Esophagus muscularis mucosa (tissue), 4 donors: ENCODE results near the gene TMEM176A. TPM values are rescaled to one million over a fixed set of nuclear protein-coding genes. Genes with fewer than 3 reads are reported as not detected.
"Not testable (repeated sequence)": the region's sequence is repeated elsewhere in the genome, so short reads cannot be mapped to it uniquely, and the experiment has no call there.

ENCODE experiments used
- DNase-seq: peaks from one replicate; pipeline ENCODE4 v3.0.0-alpha.2; 2017; ENCODE audit errors: extremely low spot score
- H3K27ac ChIP-seq, 4 donors: fragments of 200-600 bp; sonication (generic); replicated peaks in 1 of 4; 1 replicate in 3 of 4; 2 replicates in 1 of 4; pipeline ENCODE4 v1.5.1; 2016 to 2019; ENCODE audit warnings: mild to moderate bottlenecking in 1 of 4
- H3K27me3 ChIP-seq, 4 donors: fragments of 200-600 bp; sonication (generic); one replicate each; pipeline versions ENCODE4 v1.5.1 to v1.6.0; 2016 to 2019
- H3K36me3 ChIP-seq, 4 donors: fragments of 200-600 bp; sonication (generic); one replicate each; pipeline ENCODE4 v1.5.1; 2016 to 2019
- H3K4me1 ChIP-seq, 4 donors: fragments of 200-600 bp; sonication (generic); one replicate each; pipeline ENCODE4 v1.5.1; 2016 to 2019
- H3K4me3 ChIP-seq, 4 donors: fragments of 200-600 bp; sonication (generic); 1 replicate in 2 of 4; 2 replicates in 2 of 4; pipeline ENCODE4 v1.5.1; 2016 to 2019; ENCODE audit warnings: mild to moderate bottlenecking in 4 of 4, moderate library complexity in 1 of 4
- H3K9me3 ChIP-seq, 4 donors: fragments of 200-600 bp; sonication (generic); 1 replicate in 3 of 4; 2 replicates in 1 of 4; pipeline ENCODE4 v1.5.1; 2016 to 2019
- EP300 ChIP-seq: sonication (generic); formaldehyde crosslinking; IDR thresholded peaks from one replicate; pipeline ENCODE4 v1.6.1; 2017; ENCODE audit warnings: antibody characterized with exemption
- POLR2A ChIP-seq: fragments of 450-650 bp; IDR thresholded peaks from one replicate; pipeline ENCODE4 v1.6.1; 2017; ENCODE audit warnings: antibody characterized with exemption, moderate library complexity, mild to moderate bottlenecking, low read depth
- POLR2AphosphoS5 ChIP-seq, 2 donors: sonication (generic); formaldehyde crosslinking; IDR thresholded peaks; one replicate each; pipeline ENCODE4 v1.6.1; 2017; ENCODE audit warnings: antibody characterized with exemption in 2 of 2
- WGBS: methylation state at CpG from one replicate; pipeline ENCODE4 v1.1.5; 2018; 5-methylcytosine and 5-hydroxymethylcytosine counted together
- intact Hi-C: fragments of 100-400 bp; cut with DNase I; formaldehyde crosslinking; loops from one replicate; pipeline ENCODE4 v1.15.1; 2023
- total RNA-seq, 4 donors: library from RNA; depleted of rRNA; stranded (reverse); fragments of >200 nt; gene quantifications; one replicate each; pipeline versions ENCODE4 v1.1.0 to v1.2.1, GENCODE V29; 2016
- TF ChIP-seq, protein P1 (sequence below), 3 experiments: fragments of 200-600 bp in 2 of 3; fragments of 450-650 bp in 1 of 3; sonication (generic) in 2 of 3; IDR thresholded peaks; one replicate each; pipeline ENCODE4 v1.5.1; 2017 to 2019; ENCODE audit warnings: antibody characterized with exemption in 3 of 3, mild to moderate bottlenecking in 2 of 3, moderate library complexity in 1 of 3

Gene TMEM176A
- total RNA-seq, 4 donors from 2014 or later, result 11.6 to 47.7 (median 35.5) TPM

DNA sequence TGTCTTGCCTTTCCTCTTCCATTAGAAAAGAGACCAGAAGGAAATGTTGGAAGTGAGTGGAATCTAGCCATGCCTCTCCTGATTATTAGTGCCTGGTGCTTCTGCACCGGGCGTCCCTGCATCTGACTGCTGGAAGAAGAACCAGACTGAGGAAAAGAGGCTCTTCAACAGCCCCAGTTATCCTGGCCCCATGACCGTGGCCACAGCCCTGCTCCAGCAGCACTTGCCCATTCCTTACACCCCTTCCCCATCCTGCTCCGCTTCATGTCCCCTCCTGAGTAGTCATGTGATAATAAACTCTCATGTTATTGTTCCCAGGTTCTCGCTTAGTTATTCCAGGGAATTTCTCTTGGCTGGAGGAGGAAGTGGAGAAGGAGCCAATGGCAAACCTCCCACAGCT lies 4.2 kb downstream of the TMEM176A start:
- TF ChIP-seq EP300 (no peak), POLR2A (no peak), POLR2AphosphoS5 (IDR thresholded peaks at IDR 0.05) (no peak)
- TF ChIP-seq, protein P1, sequence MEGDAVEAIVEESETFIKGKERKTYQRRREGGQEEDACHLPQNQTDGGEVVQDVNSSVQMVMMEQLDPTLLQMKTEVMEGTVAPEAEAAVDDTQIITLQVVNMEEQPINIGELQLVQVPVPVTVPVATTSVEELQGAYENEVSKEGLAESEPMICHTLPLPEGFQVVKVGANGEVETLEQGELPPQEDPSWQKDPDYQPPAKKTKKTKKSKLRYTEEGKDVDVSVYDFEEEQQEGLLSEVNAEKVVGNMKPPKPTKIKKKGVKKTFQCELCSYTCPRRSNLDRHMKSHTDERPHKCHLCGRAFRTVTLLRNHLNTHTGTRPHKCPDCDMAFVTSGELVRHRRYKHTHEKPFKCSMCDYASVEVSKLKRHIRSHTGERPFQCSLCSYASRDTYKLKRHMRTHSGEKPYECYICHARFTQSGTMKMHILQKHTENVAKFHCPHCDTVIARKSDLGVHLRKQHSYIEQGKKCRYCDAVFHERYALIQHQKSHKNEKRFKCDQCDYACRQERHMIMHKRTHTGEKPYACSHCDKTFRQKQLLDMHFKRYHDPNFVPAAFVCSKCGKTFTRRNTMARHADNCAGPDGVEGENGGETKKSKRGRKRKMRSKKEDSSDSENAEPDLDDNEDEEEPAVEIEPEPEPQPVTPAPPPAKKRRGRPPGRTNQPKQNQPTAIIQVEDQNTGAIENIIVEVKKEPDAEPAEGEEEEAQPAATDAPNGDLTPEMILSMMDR (IDR thresholded peaks at IDR 0.05), result no peak
- Histone ChIP-seq H3K27me3 (peaks cover 0 to 54% (median 10%) of the 10 kb centered on the region in 4 donors), H3K4me1 (peaks cover 11 to 20% (median 17%) of the 10 kb centered on the region in 4 donors), H3K27ac (no peak overlapping the region), H3K36me3 (peaks cover 0 to 12% (median 5%) of the 10 kb centered on the region in 4 donors), H3K9me3 (peaks cover 0 to 23% (median 14%) of the 10 kb centered on the region in 4 donors), H3K4me3 (no peak overlapping the region)
- intact Hi-C loops, result no loop called here
- WGBS, result 88% methylated on average over 5 of the region's 5 CpGs
- peak; percentile 75 for DNase-seq

DNA sequence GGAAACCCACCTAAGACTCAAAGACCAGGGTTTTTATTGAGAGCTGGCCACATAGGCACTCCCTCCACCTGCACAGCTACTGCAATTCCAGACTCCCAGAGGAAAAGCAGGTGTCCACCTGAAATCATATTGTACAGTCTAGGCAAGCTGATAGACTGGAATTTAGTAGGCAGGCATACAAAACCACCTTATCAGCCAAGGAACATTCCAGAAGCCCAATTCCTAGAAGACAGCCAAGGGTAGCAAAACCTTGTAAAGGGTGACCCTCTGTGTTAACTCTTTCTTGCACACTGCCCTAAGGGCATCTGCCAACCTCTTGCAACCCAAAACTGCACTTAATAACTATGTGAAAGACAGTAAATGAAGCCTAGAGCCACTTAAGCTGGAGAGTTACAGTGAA lies 5.3 kb downstream of the TMEM176A start:
- H3K4me1 ChIP-seq, result peaks cover 1 to 10% (median 6%) of the 10 kb centered on the region in 4 donors
- DNase-seq, result peak; percentile 42
- no peak for TF ChIP-seq POLR2AphosphoS5 (IDR thresholded peaks at IDR 0.05)
- no peak for TF ChIP-seq EP300
- no peak for TF ChIP-seq POLR2A
- TF ChIP-seq, protein P1 (IDR thresholded peaks at IDR 0.05), result no peak

DNA sequence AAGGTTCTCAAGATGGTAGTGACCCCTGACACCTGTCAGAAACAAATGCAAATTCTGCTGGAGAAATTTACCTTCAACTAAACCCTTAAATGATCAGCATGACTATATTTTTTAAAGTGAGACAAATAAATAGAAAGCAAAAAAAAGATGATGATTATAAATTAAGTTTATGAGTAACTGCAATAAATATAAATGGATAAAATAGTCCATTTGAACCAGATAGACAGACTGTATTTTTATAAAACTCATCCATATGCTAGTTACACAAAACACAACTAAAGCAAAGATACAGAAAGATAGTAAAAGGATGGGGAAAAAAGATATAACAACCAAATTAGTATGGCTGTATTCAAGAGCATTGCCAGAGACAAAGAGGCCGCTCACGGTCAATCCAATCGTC lies 5.9 kb downstream of the TMEM176A start:
- peaks cover 0 to 12% (median 5%) of the 10 kb centered on the region in 4 donors for H3K36me3 ChIP-seq
- intact Hi-C loops, result no loop called here
- H3K27me3 ChIP-seq, result peaks cover 0 to 37% (median 0%) of the 10 kb centered on the region in 4 donors
- H3K4me3 ChIP-seq, result no peak overlapping the region
- TF ChIP-seq POLR2AphosphoS5 (IDR thresholded peaks at IDR 0.05) (no peak), POLR2A (no peak), EP300 (no peak)
- TF ChIP-seq, protein P1 (IDR thresholded peaks at IDR 0.05), result no peak
- no peak overlapping the region for H3K27ac ChIP-seq
- H3K4me1 ChIP-seq, result peaks cover 0 to 4% (median 2%) of the 10 kb centered on the region in 4 donors
- DNase-seq, result no peak
- 95% methylated on average over 3 of the region's 3 CpGs for WGBS
- H3K9me3 ChIP-seq, result peaks cover 0 to 23% (median 14%) of the 10 kb centered on the region in 4 donors

More for the DNA sequence above, 5.3 kb downstream of the TMEM176A start:
- peaks cover 0 to 43% (median 1%) of the 10 kb centered on the region in 4 donors for H3K27me3 ChIP-seq
- peaks cover 0 to 12% (median 5%) of the 10 kb centered on the region in 4 donors for H3K36me3 ChIP-seq
- H3K27ac ChIP-seq, result no peak overlapping the region
- intact Hi-C loops, result no loop called here
- no peak overlapping the region for H3K4me3 ChIP-seq
- peaks cover 0 to 23% (median 14%) of the 10 kb centered on the region in 4 donors for H3K9me3 ChIP-seq

DNA sequence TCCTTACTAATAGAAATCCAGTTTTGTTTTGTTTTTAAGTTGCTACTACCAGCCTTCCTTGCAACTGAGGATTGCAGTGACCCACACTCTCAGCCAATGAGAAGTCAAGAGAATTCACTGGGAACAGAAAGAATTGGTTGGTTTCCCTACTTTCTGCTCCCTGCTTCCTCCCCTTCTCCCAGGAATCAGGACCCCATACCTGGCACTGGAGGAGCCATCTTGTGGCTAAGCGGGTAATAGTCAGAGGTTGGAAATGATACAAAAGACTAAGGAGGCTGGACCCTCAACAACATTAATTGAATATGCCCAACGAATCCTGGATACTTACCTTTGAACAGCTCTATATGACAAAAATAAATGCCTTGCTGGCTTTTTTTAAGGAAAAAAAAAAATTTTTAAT lies 6.3 kb downstream of the TMEM176A start:
- Histone ChIP-seq H3K9me3 (peaks cover 0 to 23% (median 14%) of the 10 kb centered on the region in 4 donors), H3K27ac (no peak overlapping the region), H3K36me3 (peaks cover 0 to 12% (median 5%) of the 10 kb centered on the region in 4 donors), H3K4me1 (no peaks in the 10 kb centered on the region), H3K27me3 (peaks cover 0 to 33% (median 0%) of the 10 kb centered on the region in 4 donors), H3K4me3 (no peak overlapping the region)
- intact Hi-C loops, result no loop called here
- WGBS, result 62% methylated on average over 2 of the region's 2 CpGs
- TF ChIP-seq, protein P1 (IDR thresholded peaks at IDR 0.05), result no peak
- TF ChIP-seq EP300, result no peak
- TF ChIP-seq POLR2A, result no peak
- no peak for TF ChIP-seq POLR2AphosphoS5 (IDR thresholded peaks at IDR 0.05)
- peak; percentile 47 for DNase-seq

DNA sequence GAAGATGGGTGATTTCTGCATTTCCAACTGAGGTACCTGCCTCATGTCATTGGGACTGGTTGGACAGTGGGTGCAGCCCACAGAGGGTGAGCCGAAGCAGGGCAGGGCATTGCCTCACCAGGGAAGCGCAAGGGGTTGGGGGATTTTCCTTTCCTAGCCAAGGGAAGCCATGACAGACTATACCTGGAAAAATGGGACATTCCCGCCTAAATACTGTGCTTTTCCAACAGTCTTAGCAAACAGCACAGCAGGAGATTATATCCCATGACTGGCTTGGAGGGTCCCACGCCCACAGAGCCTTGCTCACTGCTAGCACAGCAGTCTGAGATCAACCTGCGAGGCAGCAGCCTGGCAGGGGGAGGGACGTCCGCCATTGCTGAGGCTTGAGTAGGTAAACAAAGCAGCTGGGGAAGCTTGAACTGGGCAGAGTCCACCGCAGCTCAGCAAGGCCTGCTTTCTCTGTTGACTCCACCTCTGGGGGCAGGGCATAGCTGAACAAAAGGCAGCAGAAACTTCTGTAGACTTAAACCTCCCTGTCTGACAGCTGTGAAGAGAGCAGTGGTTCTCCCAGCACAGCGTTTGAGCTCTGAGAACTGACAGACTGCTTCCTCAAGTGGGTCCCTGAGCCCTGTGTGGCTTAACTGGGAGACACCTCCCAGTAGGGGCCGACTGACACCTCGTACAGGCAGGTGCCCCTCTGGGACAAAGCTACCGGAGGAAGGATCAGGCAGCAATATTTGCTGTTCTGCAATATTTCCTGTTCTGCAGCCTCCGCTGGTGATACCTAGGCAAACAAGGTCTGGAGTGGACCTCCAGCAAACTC lies 7.3 kb downstream of the TMEM176A start:
- peaks cover 0 to 12% (median 5%) of the 10 kb centered on the region in 4 donors for H3K36me3 ChIP-seq
- intact Hi-C loops, H3K4me3 ChIP-seq, H3K4me1 ChIP-seq, H3K27ac ChIP-seq: not testable (repeated sequence)
- peak; percentile 50 for DNase-seq
- 75% methylated on average over 11 of the region's 13 CpGs for WGBS
- H3K9me3 ChIP-seq, result peaks cover 0 to 23% (median 14%) of the 10 kb centered on the region in 4 donors
- H3K27me3 ChIP-seq, result peaks cover 0 to 24% (median 0%) of the 10 kb centered on the region in 4 donors
